GM19395 (cell line): Measurements from ENCODE around the gene TBX21.
A peak's percentile ranks its signal among the peaks of the same experiment; 100 is the strongest.
"Not testable (repeated sequence)": the region's sequence is repeated elsewhere in the genome, so short reads cannot be mapped to it uniquely, and the experiment has no call there.

ENCODE experiments used
- ATAC-seq: cut with Tn5 transposase; IDR thresholded peaks from one replicate; pipeline ENCODE4 v1.9.1; 2021; ENCODE audit warnings: mild to moderate bottlenecking, moderate library complexity; ENCODE audit not compliant: unreplicated experiment

Gene TBX21

GRCh38 chr17:47729476-47729875 lies 3.6 kb upstream of the TBX21 start:
- no peak for ATAC-seq

- no peak for ATAC-seq
These were observed 2.4 kb upstream of the TBX21 start for GRCh38 chr17:47730681-47731080.

- no peak for ATAC-seq
These were observed 1.6 kb upstream of the TBX21 start for GRCh38 chr17:47731396-47731795.

GRCh38 chr17:47732399-47733046 lies 513 bp upstream of the TBX21 start:
- ATAC-seq: no peak

GRCh38 chr17:47733674-47734410 lies 806 bp downstream of the TBX21 start:
- peak; percentile 9 for ATAC-seq

- no peak for ATAC-seq
These were observed 2.1 kb downstream of the TBX21 start for GRCh38 chr17:47735139-47735464.

GRCh38 chr17:47735536-47736011 lies 2.5 kb downstream of the TBX21 start:
- ATAC-seq: peak; percentile 42

GRCh38 chr17:47736501-47737495 lies 3.8 kb downstream of the TBX21 start:
- ATAC-seq: no peak

GRCh38 chr17:47738178-47738577 lies 5.1 kb downstream of the TBX21 start:
- ATAC-seq: no peak

GRCh38 chr17:47739150-47739549 lies 6.1 kb downstream of the TBX21 start:
- no peak for ATAC-seq

- ATAC-seq: not testable (repeated sequence)
These were observed 6.9 kb downstream of the TBX21 start for GRCh38 chr17:47739945-47740344.

GRCh38 chr17:47741109-47741792 lies 8.2 kb downstream of the TBX21 start:
- no peak for ATAC-seq

GRCh38 chr17:47741793-47742145 lies 8.7 kb downstream of the TBX21 start:
- no peak for ATAC-seq

- no peak for ATAC-seq
These were observed 9.5 kb downstream of the TBX21 start for GRCh38 chr17:47742319-47743181.

GRCh38 chr17:47744168-47745036 lies 11.4 kb downstream of the TBX21 start:
- no peak for ATAC-seq

GRCh38 chr17:47745037-47745380 lies 12.0 kb downstream of the TBX21 start:
- no peak for ATAC-seq

GRCh38 chr17:47751471-47751870 lies 18.4 kb downstream of the TBX21 start:
- no peak for ATAC-seq

GRCh38 chr17:47757386-47757785 lies 24.4 kb downstream of the TBX21 start:
- no peak for ATAC-seq
